Measurements from ENCODE around the gene JMJD4. TPM values are rescaled to one million over a fixed set of nuclear protein-coding genes. Genes with fewer than 3 reads are reported as not detected.
A peak's percentile ranks its signal among the peaks of the same experiment; 100 is the strongest.

The JMJD4 gene
- total and polyA plus RNA-seq, 2 of the 4 experiments (the other 2 are of a cell fraction): 24.6 to 28.5 TPM

DNA sequence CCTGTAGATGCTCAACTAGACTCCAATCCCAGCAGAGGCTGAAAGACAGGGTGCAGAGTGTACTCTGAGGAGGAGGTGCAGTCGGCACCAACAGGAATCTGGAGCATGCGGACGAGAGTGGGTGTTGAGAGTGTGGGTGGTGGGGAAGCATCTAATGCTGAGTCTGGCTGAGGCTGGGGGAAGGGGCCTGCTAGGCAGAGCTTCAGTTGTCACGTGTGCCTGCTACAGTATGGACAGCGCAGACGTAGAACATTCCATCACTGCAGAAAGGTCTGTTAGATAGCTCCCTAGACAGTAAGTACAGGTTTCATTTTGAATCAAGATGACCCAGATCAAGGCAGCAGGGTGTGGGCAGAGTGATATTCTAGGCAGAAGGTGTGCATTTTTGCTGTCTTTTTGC is 23.3 kb upstream of the JMJD4 start:
- Histone ChIP-seq H3K4me1 (ENCODE audit: control insufficient read depth, insufficient read depth, low read length) (peaks cover 39% of the 10 kb centered on the region), H3K4me2 (ENCODE audit: low read depth, low read length) (no peak overlapping the region; the same call in 1 of the 2 replicates), H3K9me1 (ENCODE audit: insufficient read depth, low read length) (peaks cover 32% of the 10 kb centered on the region), H2BK120ac (ENCODE audit: low read depth, low read length) (peak overlapping the region; percentile 41), H3K4ac (ENCODE audit: low read depth, low read length) (peak overlapping the region; percentile 38), H3K4me3 (ENCODE audit: insufficient read depth, low read depth, low read length) (no peak overlapping the region), H2BK20ac (ENCODE audit: low read depth, low read length) (peak overlapping the region; percentile 13; the same call in 1 of the 2 replicates), H3K9me3 (ENCODE audit: control insufficient read depth, insufficient read depth, low read length) (no peaks in the 10 kb centered on the region), H3K27ac (ENCODE audit: insufficient read depth, low read length) (no peak overlapping the region; the same call in 1 of the 2 replicates), H3K14ac (replicated peaks; ENCODE audit: low read depth, low read length) (peak overlapping the region; percentile 26; the same call in 1 of the 2 replicates), H3K9ac (ENCODE audit: low read depth, low read length) (no peak overlapping the region), H3K56ac (ENCODE audit: extremely low read depth, insufficient read depth, low read length) (no peak overlapping the region), H4K5ac (ENCODE audit: low read depth, low read length) (no peak overlapping the region), H2BK5ac (ENCODE audit: low read depth, low read length, poor library complexity, severe bottlenecking) (no peak overlapping the region), H3K79me1 (ENCODE audit: low read depth in 1 of 2, low read length in 2 of 2) (peaks cover 25 to 91% of the 10 kb centered on the region in 2 experiments), H3K23ac (ENCODE audit: low read depth, low read length) (no peak overlapping the region; the same call in 1 of the 2 replicates), H4K8ac (ENCODE audit: low read depth in 2 of 2, low read length in 2 of 2) (peak overlapping the region in 1 of 2 experiments; percentile 16; a peak in 1 of 4 replicates), H4K91ac (ENCODE audit: insufficient read depth, low read depth, low read length) (no peak overlapping the region), H2AK9ac (replicated peaks; ENCODE audit: low read depth, low read length, poor library complexity) (peak overlapping the region; percentile 73), H3K27me3 (ENCODE audit: control insufficient read depth, insufficient read depth, low read length) (no peaks in the 10 kb centered on the region), H3K36me3 (ENCODE audit: control insufficient read depth, insufficient read depth, low read length) (peaks cover 21% of the 10 kb centered on the region), H2BK15ac (ENCODE audit: low read depth, low read length) (peak overlapping the region; percentile 11; the same call in 1 of the 3 replicates), H2AFZ (replicated peaks; ENCODE audit: low read length, poor library complexity) (no peak overlapping the region), H3K18ac (ENCODE audit: low read depth, low read length) (0 out of 2 replicates have a peak overlapping the region, but pooled peaks have one; percentile 7), H4K20me1 (ENCODE audit: insufficient read depth, low read length) (peaks cover 48% of the 10 kb centered on the region), H2AK5ac (ENCODE audit: low read depth, low read length) (peak overlapping the region; percentile 36)
- POLR2A ChIA-PET (ENCODE audit: unreplicated experiment): interaction anchor here (0.5 kb wide), 1 partner anchor 23 kb away, joined by 3 read pairs; the partner anchor contains the start of gene JMJD4
- CTCF ChIA-PET: interaction anchor here (0.6 to 1.8 kb wide), 2 partner anchors 195 to 1071 kb away, joined by 4 to 5 read pairs; no protein-coding TSS in a partner anchor
- intact Hi-C loops (cut with micrococcal nuclease): loop anchor here (2.0 kb wide), 2 partner anchors 24 to 278 kb away; partner anchors contain the start of genes JMJD4 and SNAP47
- 60% methylated on average over 1 of the region's 6 CpGs; no CpG with 5 or more reads in 1 of the 2 experiments for WGBS, 2 experiments (ENCODE audit: extremely low coverage in 2 of 2, insufficient read length in 1 of 2)
- TF ChIP-seq, protein P1, sequence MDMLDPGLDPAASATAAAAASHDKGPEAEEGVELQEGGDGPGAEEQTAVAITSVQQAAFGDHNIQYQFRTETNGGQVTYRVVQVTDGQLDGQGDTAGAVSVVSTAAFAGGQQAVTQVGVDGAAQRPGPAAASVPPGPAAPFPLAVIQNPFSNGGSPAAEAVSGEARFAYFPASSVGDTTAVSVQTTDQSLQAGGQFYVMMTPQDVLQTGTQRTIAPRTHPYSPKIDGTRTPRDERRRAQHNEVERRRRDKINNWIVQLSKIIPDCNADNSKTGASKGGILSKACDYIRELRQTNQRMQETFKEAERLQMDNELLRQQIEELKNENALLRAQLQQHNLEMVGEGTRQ (IDR thresholded peaks at IDR 0.05; ENCODE audit: low read depth, low read length): peak; percentile 17; the same call in 1 of the 2 replicates
- TF ChIP-seq SMC3 (IDR thresholded peaks at IDR 0.05; ENCODE audit: low read depth, low read length): no peak
- no peak for ATAC-seq (ENCODE audit: low read depth)
- BruUV-seq (replicated peaks): no TSS peak
- DNase-seq: no peak
- dilution Hi-C loops (cut with HindIII; ENCODE audit: low sequenced_read_pairs, unreplicated experiment): no loop called here
- in situ Hi-C loops (cut with MboI; ENCODE audit: low sequenced_read_pairs): no loop called here
